Adipose tissue (tissue), 3 donors: ENCODE results near the gene ARHGAP26. TPM values are rescaled to one million over a fixed set of nuclear protein-coding genes. Genes with fewer than 3 reads are reported as not detected.

ENCODE experiments used
- H3K27ac ChIP-seq: one replicate; pipeline ENCODE4 v1.5.1; 2013; ENCODE audit warnings: low read depth, low read length
- WGBS, 3 donors: extraction: QIAGEN DNeasy Blood & Tissue Kit; methylation state at CpG; one replicate each; pipeline ENCODE4 v1.1.7; 2013; 5-methylcytosine and 5-hydroxymethylcytosine counted together
- polyA plus RNA-seq, 3 donors: library from polyadenylated mRNA; stranded (reverse); fragments of 200-250 nt; gene quantifications; one replicate each; pipeline ENCODE4 v1.2.3, GENCODE V29; 2013
- donor health status: healthy with polysubstance abuse.
- donor health status: Bipolar disorder and iron deficiency.
- donor health status: healthy.

ARHGAP26 gene
- polyA plus RNA-seq, 3 donors, result 2.3 to 8.3 (median 6.5) TPM

DNA sequence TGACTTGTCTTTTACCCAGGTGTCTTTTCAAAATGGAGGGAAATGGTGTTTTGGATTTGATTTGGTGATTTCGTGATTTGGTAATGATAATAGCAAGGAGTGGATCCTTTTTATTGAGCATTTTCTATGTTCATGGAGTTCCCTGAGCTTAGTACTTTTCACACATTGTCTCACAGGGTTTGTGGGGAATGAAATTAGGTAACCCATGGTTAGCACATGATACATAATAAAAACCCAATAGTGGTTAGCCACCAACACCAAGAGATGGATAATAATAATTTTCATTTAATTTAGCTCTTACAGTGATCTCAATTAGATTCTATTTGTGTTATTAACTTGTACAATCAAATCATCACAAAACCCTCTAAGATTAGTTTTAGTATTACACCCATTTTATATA lies 65.4 kb downstream of the ARHGAP26 start:
- H3K27ac ChIP-seq, result no peak overlapping the region
- WGBS, 3 donors, result 96 to 100% (median 100%) methylated on average over 1 of the region's 1 CpG

DNA sequence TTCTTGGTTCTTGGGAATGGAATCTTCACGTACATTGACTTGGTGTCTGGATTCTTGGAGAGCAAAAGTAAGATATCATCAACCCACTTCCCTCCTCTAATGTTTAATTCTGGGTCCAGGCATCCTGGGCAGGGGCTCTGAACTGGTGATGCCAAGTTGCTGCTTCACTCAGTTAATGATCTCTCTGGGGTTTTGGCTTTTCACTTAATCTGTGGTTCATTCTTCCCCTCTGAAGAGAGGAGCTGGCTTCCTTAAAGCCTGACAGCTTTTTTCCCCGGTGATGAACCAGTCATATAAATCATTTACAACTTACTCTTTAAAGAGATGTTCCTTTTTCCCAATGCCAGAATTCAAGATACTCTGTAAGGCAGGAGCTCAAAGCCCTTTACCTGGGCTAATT lies 65.9 kb downstream of the ARHGAP26 start:
- H3K27ac ChIP-seq, result no peak overlapping the region
- 71 to 81% (median 71%) methylated on average over 2 of the region's 2 CpGs for WGBS, 3 donors

DNA sequence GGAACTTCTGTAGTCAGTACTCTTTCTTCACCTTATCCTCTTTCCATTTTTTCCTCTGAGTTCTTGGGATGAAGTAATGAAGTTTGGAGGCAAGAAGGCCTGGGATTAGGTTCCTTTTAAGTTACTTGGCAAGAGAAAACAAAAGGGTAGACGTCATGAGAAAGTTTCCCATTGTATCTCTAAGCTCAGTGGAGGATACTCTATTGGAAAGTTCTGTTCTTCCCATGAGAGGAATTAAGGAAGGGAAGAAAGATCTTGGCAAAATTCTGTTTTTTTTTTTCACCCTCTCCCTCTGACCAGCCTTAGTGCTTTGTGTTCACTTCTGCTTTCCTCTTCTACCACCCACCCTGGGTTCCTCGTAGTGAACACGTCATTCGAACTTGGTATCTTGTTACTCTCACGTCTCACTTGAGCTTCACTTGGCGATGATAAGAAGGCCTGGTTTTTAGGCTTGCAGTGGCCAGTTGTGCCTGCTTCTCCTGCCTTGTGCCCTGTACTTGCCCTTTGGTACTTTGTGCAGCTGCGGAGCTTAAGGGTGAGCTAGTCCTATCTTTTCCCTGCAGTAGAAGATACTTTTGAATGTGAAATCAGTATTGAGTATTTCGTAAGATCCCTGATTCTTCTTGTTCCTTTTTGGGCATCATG lies 67.0 kb downstream of the ARHGAP26 start:
- H3K27ac ChIP-seq, result no peak overlapping the region
- 55 to 89% (median 67%) methylated on average over 8 of the region's 8 CpGs for WGBS, 3 donors

DNA sequence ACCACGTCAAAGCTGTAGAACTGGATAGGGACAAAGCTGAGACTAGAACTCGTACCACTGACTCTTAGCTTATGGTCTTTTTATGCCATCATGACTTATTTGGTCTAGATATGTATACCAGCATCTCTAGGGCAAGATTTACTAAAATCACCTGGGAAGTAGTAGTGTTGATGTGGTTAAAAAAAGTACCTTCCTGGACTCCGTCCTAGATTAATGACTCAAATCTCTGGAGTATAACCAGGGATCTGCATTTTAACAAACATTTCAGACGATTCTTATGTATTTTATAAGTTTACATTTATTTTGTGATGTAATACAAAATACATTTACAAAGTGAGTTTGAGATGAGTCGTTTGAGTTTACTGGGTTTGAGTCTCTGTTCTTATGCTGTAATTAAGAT lies 68.7 kb downstream of the ARHGAP26 start:
- WGBS, 3 donors, result 69 to 79% (median 77%) methylated on average over 5 of the region's 5 CpGs
- H3K27ac ChIP-seq, result no peak overlapping the region

DNA sequence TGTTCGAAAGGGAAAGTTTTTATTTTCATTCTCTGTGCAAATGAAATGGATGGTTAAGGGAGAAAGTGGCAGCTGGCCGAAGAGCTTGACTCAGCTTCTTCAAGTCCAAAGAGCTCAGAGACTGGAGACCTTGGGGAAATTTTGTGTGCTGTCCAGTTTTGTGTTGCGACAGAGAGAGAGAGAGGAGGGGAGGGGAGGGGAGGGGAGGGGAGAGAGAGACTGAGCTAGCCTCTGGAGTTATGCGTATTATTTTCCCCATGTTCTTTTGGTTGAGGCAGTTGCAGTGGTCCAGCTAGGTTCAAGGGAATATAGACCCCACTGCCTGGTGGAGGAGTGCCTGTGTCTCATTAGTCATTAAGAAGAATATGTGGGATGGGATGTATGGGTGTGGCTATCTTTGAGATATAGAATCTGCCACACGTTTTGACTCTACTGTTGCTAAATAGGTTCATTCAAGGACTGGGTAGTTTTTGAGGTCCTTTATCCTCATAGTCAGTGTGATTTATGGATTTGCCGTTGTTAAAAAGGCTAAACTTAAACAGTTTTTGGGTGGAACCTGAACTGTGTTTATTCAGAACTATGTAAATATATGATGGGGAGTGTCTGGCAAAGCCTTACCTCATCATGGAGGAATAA lies 69.7 kb downstream of the ARHGAP26 start:
- WGBS, 3 donors, result 48 to 57% (median 50%) methylated on average over 6 of the region's 6 CpGs
- no peak overlapping the region for H3K27ac ChIP-seq

DNA sequence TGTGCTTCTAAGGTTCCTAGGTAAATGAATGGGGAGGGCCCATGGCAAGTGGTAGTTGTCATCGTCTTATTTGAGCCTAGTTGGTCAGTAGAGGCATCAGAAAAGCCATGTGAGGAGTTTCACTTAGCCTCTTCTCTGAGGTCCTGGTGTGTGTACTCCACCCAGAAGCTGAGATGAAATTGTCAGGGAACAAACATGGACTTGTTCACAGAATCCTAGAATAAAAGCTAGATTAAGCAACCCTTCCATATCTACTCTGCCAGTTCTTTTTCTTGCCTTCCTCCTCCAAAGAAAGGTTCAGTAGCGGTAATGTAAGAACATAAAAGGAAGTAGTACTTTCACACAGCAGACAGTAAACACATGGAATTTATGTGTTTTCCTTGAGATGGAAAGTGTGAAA lies 70.4 kb downstream of the ARHGAP26 start:
- 58 to 92% (median 66%) methylated on average over 2 of the region's 2 CpGs for WGBS, 3 donors
- H3K27ac ChIP-seq, result no peak overlapping the region

DNA sequence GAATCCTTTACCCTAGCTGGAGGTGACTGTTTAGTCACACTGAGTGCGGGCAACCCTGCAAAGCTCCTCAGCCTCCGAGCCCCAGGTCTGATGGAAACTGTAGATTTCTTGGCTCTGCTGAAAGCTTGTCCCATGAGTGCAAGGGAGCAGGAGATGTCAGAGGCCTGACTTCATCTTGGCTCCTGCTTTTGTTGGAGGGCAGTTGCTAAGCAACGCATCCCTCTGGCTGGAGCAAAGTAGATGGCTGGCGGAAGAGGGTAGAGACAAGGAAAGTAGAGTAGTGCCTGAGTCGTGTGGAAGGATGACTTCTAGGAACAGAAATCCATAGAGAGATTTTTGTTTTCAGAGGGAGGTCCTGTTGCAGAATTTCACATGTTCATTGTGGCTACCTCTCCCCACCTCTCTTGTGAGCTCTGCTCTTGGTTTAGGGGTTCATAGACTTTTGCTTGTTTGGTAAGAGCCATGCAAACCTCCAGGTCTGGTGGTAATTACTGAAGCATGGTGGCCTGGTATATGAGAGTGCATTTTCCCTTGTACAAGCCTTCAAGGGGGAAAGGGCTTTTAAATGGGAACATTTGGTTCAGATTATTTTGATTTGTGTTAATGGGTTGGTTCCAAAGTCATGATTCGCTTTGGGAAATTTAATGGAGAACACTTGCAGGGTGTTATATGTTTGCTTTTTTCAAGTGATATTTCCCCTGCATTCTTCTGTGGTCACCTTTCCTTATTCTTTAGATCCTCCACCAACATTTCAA lies 71.5 kb downstream of the ARHGAP26 start:
- no peak overlapping the region for H3K27ac ChIP-seq
- 63 to 84% (median 69%) methylated on average over 6 of the region's 6 CpGs for WGBS, 3 donors

DNA sequence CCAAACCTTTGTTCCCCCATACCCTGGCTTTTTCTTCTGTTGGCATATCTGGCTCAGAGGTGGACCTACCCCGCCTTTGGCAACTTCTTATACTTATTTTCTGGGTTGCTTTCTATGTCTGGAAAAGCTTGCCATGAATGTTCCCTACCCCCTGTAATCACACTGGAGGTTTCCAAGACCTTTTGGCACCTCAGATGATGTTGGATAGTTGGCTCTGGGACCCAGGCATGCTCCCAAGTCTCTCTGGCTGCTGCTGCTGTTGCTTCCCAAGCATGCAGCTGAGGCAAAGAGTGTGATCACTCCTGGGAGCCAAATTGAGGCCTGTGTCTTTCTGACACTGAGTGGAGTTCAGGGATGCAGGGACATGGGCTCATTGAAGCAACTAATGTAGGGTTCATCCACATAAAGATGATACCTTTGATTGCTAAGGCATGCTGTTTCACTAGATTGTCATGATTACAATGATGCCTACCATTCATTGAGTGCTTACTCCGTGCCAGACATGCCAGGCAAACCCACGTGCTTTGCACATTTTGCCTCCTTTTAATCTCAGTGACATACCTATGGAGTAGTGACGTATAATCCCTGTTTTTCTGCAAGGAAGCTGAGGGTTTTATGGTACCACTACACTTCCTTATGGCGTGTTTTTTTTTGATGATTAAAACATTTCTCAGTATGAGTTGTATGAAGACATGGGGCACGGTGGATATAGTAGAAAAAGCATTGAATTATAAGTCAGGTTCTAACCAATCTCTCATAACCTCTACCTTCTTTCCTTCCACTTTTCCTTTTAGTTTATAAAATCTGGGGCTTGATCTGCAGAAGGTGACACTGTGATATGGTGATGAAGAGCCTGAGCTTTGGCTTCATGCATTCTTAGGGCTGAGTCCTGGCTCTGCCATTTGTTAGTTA lies 73.1 kb downstream of the ARHGAP26 start:
- WGBS, 3 donors, result 84 to 88% (median 84%) methylated on average over 6 of the region's 6 CpGs
- H3K27ac ChIP-seq, result no peak overlapping the region

DNA sequence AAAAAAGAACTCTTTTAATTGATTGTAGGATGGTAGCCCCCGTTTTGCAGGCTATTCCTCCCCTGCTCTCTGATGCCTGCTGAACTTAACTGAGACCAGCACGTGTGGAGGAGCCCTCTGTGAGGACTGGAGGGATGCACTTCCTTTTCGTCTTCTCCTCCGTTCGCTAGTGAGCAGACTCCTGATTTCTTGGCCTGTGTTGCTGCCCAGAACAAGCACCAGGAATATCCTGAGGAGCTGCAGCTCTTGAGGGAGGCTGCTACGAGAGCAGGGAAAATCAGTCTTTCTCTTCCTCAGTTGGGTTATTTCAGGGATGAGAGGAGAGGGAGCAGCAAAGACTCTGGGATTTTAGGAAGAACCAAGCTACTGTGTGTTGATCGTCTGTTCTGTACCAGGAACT lies 74.7 kb downstream of the ARHGAP26 start:
- no peak overlapping the region for H3K27ac ChIP-seq
- 53 to 83% (median 63%) methylated on average over 7 of the region's 7 CpGs for WGBS, 3 donors

DNA sequence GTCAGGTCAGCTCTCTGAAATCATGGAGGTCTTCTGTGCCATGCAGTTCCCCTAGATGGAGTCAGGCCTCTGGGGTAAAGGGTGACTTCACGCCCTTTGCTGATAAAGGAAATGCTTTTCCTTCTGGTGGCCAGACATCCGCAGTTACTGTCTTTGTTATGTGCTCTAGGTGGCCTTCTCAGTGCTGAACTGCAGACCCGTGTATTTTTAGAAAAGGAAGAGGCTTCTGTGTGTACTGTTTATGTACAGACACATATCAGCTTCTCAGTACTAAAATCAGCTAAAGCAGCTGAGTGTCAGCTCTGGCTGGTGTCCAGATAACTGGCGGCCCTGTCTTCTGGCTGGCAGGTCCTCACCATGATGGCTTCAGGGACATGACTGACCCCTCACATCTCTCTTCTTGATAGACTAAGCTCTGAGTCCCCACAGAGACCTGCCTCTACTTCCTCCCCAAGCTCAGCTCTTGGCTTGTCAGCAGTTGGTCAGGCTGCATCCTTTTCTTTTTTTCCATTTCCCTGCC lies 75.3 kb downstream of the ARHGAP26 start:
- WGBS, 3 donors, result 23 to 47% (median 27%) methylated on average over 4 of the region's 4 CpGs
- H3K27ac ChIP-seq, result no peak overlapping the region

DNA sequence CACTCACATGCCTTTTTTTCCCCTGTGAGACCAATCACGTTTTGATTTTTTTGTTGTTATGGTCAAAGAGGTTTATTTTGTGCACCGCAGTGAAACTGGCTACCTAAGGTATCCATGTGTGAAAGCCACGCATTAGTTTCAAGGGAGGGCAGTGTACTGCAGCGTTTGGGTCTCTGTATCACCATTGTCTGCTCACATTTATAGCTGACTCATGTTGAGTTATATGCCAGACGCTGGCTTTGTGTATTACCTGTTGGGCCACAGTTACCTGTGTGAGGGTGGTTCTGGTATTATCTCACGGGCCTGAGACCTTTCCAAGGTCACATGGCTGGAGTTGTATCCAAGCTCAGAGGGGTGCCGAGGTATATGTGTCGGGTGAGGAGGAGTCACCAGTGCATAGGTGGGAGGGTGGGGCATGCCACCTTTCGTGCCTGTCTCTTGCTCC lies 75.8 kb downstream of the ARHGAP26 start:
- 39 to 65% (median 59%) methylated on average over 9 of the region's 9 CpGs for WGBS, 3 donors
- H3K27ac ChIP-seq, result no peak overlapping the region

DNA sequence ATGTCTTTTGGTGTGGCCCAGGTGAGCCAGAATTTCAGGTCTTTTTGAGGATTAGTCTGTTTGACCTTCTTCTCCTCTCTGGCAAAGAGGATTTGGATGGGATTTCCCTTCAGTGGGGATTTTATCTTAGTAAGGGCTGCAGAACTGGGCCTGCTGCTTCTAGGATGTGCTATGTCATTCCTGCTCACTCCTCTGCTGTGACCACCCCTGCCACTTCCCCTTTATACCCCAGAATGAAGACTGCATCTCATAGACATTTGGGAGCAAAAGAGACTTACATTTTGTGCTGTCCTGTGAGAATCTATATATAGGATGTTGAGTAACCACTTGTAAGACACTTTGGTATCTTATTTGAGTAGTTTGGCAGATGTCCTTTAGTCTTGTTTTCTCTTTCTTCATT lies 76.2 kb downstream of the ARHGAP26 start:
- no peak overlapping the region for H3K27ac ChIP-seq

DNA sequence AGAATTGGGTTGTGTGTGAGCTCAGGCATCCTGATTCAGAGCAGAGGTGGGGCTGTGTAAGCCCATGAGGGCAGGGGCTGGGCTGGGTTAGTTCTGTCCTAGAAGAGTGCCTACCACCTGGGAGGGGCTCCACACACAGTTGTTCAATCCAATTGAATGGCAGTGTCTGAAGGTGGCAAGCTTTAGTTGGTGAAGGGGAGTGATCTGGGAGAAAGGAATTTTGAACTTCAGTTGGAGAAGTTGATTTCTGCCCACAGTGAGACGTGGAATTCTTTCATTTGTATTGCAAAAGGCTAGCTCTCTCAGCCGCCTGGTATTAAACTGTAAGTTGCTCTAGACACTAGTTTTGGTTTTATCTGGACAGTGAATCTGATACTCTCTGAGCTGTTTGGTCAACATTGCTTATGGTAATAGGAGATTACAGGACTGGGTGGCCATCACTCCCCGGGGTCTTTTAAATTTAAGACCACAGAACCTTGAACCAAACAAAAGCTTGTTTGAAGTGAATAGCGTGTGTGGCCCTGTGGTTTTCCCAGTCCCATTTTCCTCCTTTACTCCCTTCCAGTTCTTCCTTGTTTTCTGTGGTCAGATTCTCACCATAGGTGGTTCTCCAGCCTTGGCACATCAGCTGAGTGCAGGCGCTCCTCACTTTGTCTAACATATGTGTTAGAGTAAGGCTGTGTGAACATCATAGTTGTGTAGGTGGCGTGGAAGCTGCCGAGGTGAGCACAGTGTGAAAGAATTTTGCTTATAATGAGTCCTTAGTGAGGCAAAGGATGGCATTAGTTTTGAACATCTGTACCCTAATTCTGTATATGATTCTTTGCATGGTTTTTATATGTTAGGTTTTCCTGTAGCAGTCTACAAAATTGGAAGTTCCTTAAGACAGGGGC lies 78.0 kb downstream of the ARHGAP26 start:
- H3K27ac ChIP-seq, result no peak overlapping the region
- 84 to 96% (median 89%) methylated on average over 7 of the region's 7 CpGs for WGBS, 3 donors

DNA sequence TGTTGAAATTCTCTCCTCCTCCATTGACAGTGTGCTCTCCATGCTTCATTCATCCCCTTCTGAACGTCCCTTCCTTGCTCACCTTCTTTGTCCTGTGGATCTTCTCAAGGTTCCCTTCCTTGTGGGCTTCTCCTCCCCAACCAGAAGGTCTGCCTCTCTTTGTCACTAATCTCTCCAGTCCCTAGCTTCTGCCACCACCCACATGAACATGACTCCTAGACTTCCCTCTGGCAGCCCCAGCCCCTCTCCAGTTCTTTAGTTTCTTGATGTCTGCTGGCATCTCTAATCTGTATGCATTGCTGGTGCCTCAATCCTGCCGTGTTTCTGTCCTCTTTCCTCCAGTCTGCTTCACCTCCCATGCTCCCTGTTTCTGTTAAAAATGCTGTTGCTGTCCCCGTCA lies 79.3 kb downstream of the ARHGAP26 start:
- WGBS, 3 donors, result 83 to 92% (median 89%) methylated on average over 3 of the region's 3 CpGs
- H3K27ac ChIP-seq, result no peak overlapping the region

DNA sequence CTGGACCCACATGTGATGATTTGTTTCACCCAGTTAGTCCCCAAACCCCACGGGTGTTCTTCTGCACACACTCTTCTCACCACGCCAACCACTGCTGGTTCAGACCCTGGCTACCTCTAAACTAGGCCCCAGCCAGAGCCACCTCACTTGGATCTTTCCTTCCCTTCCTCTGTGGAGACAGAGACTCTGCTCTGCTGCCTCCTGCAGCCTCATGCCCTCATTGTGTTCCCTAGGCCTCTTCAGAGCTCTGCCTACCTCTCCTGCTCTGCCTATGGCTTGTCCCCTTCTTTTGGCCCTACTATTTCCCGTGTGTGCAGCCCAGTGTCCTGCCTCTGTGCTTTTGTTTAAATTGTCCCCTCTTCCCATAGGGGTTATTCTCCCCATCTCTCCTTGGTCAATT lies 79.7 kb downstream of the ARHGAP26 start:
- 84 to 91% (median 88%) methylated on average over 3 of the region's 3 CpGs for WGBS, 3 donors
- H3K27ac ChIP-seq, result no peak overlapping the region

DNA sequence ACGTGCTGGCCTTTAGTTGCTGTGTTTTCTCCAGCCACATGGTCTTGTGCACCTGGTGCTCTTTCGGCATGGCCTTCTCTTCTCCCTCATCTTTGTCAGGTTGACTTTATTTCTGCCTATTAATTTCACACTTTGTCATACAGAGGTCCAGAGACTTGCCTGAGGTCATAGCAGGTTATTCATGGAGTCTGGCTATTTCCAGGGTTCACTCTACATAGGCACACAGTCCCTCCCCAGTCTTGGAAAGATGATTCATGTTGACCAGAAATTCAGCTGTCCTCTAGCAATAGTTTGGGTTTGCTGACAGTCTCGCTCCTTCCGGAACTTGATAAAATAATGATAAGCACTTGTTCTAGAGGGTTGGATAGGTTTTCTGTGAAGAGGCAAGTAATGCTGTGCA lies 81.6 kb downstream of the ARHGAP26 start:
- H3K27ac ChIP-seq, result no peak overlapping the region
- WGBS, 3 donors, result 91 to 97% (median 94%) methylated on average over 4 of the region's 4 CpGs

DNA sequence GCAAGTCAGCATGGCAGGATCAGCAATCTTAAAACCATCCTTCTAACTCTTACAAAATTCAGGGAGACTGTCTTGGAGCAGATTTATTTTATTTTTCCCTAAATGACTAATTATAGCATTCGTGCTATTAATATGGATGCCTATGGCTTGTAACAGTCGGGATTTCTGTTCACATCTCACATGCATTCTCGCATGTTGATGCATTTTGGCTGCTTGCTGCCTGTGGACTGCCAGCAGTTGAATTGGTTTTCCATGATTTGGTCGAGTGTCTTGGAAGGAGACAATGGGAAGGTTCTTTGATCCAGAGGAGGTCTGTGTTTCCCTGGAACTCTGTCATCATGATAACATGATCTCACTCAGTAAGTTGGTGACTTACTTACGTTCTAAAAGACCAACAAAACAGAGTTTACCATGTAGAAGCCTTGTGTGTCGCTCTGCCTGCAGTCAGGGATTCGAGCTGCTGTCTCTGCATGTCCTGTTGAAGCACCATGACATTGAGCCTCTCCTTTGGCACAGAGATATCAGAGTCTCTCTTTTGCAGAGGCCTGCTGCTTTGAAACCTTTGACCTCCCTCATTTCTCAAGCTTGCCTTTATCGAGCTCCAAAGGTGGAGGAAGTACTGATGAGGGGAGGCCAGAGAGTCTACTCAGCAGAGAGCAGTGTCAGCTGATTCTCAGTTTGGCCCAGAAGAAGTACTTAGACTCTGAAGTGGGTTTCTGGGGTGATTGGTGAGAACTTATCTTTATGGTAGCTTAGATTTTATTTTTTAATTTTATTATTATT lies 82.4 kb downstream of the ARHGAP26 start:
- no peak overlapping the region for H3K27ac ChIP-seq
- WGBS, 3 donors, result 67 to 77% (median 72%) methylated on average over 8 of the region's 8 CpGs
